GM12801 (cell line): ENCODE data around the gene CFH.

ENCODE experiments used
- TF ChIP-seq, protein P1 (sequence below): IDR thresholded peaks from one replicate; pipeline ENCODE4 v1.5.1; 2011; ENCODE audit warnings: control low read depth; ENCODE audit not compliant: insufficient read length; ENCODE audit errors: extremely low read depth

Gene CFH

DNA sequence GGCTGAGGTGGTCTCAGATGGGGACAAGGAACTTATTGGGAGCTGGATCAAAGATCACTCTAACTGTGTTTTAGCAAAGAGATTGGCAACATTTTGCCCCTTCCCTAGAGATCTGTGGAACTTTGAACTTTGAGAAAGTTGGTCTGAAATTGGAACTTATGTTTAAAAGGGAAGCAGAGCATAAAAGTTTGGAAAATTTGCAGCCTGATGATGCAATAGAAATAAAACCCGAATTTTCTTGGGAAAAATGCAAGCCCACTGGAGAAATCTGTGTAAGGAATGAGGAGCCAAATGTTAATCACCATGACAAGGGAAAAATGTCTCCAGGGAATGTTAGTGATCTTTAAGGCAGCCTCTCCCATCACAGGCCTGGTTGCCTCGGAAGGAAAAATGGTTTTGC, 17.2 kb downstream of the CFH start:
- TF ChIP-seq, protein P1, sequence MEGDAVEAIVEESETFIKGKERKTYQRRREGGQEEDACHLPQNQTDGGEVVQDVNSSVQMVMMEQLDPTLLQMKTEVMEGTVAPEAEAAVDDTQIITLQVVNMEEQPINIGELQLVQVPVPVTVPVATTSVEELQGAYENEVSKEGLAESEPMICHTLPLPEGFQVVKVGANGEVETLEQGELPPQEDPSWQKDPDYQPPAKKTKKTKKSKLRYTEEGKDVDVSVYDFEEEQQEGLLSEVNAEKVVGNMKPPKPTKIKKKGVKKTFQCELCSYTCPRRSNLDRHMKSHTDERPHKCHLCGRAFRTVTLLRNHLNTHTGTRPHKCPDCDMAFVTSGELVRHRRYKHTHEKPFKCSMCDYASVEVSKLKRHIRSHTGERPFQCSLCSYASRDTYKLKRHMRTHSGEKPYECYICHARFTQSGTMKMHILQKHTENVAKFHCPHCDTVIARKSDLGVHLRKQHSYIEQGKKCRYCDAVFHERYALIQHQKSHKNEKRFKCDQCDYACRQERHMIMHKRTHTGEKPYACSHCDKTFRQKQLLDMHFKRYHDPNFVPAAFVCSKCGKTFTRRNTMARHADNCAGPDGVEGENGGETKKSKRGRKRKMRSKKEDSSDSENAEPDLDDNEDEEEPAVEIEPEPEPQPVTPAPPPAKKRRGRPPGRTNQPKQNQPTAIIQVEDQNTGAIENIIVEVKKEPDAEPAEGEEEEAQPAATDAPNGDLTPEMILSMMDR, result no peak

DNA sequence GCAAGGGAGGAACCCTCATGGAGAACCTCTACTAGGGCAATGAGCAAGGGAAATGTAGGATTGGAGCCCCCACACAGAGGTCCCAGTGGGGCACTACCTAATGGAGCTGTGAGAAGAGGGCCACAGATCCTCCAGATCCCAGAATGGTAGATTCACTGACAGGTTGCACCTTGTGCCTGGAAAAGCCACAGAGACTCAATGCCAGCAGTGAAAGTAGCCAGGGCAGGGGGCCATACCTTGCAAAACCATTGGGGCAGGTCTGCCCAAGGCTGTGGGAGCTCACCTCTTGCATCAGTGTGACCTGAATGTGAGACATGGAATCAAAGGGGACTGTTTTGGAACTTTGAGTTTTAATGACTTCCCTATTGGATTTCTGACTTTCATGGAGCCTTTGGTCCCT, 17.9 kb downstream of the CFH start:
- TF ChIP-seq, protein P1, result no peak

DNA sequence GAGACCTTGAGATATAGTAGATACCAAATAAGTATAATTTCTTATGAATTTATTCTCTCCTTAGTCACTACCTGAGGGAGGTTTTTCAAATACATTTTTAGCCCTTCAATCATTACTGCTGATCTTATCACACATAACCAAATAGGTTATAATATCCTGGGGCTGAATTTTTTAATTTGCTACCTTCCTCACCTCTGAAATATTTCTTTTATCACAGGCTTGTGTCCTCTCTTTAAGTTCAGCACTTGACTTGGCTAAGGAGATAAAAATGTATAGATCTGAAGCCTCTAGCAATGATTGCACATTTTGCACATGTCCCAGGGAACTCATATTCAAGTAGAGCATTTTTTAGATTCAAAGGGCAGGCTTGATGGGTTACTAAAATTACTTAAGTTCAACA, 23.1 kb downstream of the CFH start:
- TF ChIP-seq, protein P1, result no peak

DNA sequence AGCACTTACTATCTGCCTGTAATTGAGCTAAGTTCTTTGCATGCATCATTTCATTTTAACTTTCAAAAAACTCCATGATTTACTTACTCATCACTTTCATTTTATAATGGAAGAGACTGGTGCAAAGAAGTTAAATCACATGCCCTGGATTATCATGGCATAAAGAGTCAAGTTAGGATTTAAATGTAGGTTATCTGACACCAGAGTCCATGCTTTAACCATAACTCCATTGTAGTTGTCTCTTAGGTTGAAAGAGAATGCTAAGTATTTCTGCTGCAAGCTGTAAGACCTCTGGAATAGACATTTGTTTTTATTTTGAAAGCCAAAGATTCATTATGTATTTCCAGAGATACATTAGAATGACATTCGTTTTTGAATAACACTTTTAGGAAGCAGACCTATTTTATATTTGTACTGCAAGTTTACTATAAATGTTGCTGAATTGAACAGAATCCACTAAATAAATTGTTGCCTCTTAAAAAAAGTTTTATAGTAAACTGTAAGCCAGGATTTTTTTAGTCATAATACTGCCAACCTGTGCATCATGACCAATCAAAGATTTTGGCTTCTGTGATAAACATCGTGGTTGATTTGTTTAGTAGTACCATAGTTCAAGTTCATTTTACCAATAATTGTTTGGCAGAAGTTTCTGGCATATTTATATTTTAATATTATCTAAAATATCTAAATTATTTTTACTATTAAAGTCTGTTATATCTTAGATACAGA, 26.1 kb downstream of the CFH start:
- TF ChIP-seq, protein P1, result no peak

DNA sequence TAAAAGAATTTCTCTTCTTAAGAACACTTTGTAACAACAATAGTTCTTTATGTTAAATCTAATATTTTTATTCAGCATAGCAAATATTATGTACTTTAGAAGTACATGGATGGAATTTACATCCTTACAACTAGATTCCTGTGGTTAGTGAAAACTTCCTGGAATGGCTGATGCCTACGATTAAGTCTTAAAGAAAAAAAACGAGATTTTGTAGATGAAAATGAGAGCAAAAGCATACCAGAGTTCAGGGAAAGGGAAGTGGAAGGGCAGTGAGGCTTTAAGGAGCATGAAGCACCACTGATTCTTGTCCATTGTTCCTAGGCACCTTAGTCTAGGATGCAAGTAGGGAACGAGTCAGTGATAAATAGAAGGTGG, 26.7 kb downstream of the CFH start:
- TF ChIP-seq, protein P1, result no peak

DNA sequence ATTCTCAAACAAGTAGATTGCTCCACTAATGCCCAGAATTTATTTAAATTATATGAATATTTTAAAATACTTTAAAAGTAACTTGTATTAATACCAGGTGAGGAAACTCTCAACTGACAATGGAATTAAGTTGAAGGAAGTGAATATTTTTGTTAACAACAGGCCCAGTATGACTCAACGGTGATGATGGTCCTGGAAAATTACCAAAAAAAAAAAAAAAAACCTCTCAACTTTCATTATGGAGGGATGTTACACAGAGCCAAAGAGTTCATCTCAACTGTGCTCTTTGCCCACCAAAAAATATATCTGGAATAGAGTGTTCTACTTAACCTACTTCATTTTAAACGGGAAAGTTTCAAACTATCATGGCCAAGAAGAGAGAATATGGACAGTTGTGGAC, 28.3 kb downstream of the CFH start:
- TF ChIP-seq, protein P1, result no peak

DNA sequence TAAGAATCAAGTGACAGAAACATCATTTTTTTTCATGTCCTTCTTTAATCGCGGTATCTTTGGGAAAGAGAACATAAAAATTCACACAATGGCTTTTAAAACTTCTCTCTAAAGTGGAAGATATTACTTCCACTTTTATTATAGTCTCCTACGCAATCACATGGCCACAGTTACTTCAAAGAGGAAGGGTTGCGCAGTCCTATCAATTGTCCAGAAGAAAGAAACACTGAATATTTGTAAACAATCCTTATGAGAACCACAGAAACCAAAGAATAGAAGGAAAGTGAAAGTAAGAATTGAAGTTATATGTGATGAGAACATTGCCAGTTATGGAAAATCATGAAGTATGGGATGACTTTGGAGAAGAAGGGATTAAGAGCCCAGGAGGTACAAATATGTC, 32.6 kb downstream of the CFH start:
- TF ChIP-seq, protein P1, result no peak
